ENCODE data around the gene SPAG17. TPM values are rescaled to one million over a fixed set of nuclear protein-coding genes. Genes with fewer than 3 reads are reported as not detected.

SPAG17 gene
- total and polyA plus RNA-seq, 2 of the 4 experiments (the other 2 are of a cell fraction) = 0.10 TPM; not detected in 1

DNA sequence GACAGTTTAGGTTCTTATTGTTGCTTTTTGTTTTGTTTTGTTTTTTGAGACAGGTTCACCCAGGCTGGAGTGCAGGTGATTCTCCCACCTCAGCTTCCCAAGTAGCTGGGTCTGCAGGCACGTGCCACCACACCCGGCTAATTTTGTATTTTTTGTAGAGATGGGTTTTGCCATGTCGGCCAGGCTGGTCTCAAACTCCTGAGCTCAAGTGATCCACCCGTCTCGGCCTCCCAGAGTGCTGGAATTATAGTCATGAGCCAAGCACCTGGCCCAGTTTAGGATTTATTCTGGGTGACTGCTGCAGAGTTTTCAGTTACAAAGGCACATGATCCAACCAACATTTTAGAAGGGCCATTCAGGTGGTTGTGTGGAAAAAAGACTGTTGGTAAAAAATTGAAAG, 102.0 kb downstream of the SPAG17 start:
- Histone ChIP-seq H2AK5ac (ENCODE audit: low read depth, low read length) (no peak overlapping the region), H4K8ac (ENCODE audit: low read depth in 2 of 2, low read length in 2 of 2) (no peak overlapping the region), H4K5ac (ENCODE audit: low read depth, low read length) (no peak overlapping the region), H3K36me3 (ENCODE audit: control insufficient read depth, insufficient read depth, low read length) (no peaks in the 10 kb centered on the region), H3K9me1 (ENCODE audit: insufficient read depth, low read length) (no peaks in the 10 kb centered on the region), H3K4me1 (ENCODE audit: control insufficient read depth, insufficient read depth, low read length) (no peaks in the 10 kb centered on the region), H2BK5ac (ENCODE audit: low read depth, low read length, poor library complexity, severe bottlenecking) (no peak overlapping the region), H4K91ac (ENCODE audit: insufficient read depth, low read depth, low read length) (no peak overlapping the region), H3K4me2 (ENCODE audit: low read depth, low read length) (no peak overlapping the region), H3K14ac (replicated peaks; ENCODE audit: low read depth, low read length) (no peak overlapping the region), H3K18ac (ENCODE audit: low read depth, low read length) (no peak overlapping the region), H2AFZ (replicated peaks; ENCODE audit: low read length, poor library complexity) (no peak overlapping the region), H3K9me3 (ENCODE audit: control insufficient read depth, insufficient read depth, low read length) (no peaks in the 10 kb centered on the region), H3K56ac (ENCODE audit: extremely low read depth, insufficient read depth, low read length) (no peak overlapping the region), H2BK20ac (ENCODE audit: low read depth, low read length) (no peak overlapping the region), H3K27me3 (ENCODE audit: control insufficient read depth, insufficient read depth, low read length) (peaks cover 5% of the 10 kb centered on the region), H3K4ac (ENCODE audit: low read depth, low read length) (no peak overlapping the region), H3K4me3 (ENCODE audit: insufficient read depth, low read depth, low read length) (no peak overlapping the region), H3K27ac (ENCODE audit: insufficient read depth, low read length) (no peak overlapping the region), H4K20me1 (ENCODE audit: insufficient read depth, low read length) (no peaks in the 10 kb centered on the region), H2BK120ac (ENCODE audit: low read depth, low read length) (no peak overlapping the region), H2BK15ac (ENCODE audit: low read depth, low read length) (no peak overlapping the region), H3K23ac (ENCODE audit: low read depth, low read length) (no peak overlapping the region), H2AK9ac (replicated peaks; ENCODE audit: low read depth, low read length, poor library complexity) (no peak overlapping the region), H3K9ac (ENCODE audit: low read depth, low read length) (no peak overlapping the region), H3K79me1 (ENCODE audit: low read depth in 1 of 2, low read length in 2 of 2) (no peaks in the 10 kb centered on the region)
- intact Hi-C loops (cut with micrococcal nuclease) (no loop called here), in situ Hi-C loops (cut with MboI; ENCODE audit: low sequenced_read_pairs) (no loop called here), dilution Hi-C loops (cut with HindIII; ENCODE audit: low sequenced_read_pairs, unreplicated experiment) (no loop called here)
- WGBS, 2 experiments (ENCODE audit: extremely low coverage in 2 of 2, insufficient read length in 1 of 2) = 74% methylated on average over 3 of the region's 5 CpGs; no CpG with 5 or more reads in 1 of the 2 experiments
- ChIA-PET CTCF (no interaction called here), POLR2A (ENCODE audit: unreplicated experiment) (no interaction called here)
- DNase-seq = no peak
- ATAC-seq (ENCODE audit: low read depth) = no peak
- no TSS peak for BruUV-seq (replicated peaks)
- TF ChIP-seq FOS (IDR thresholded peaks at IDR 0.05; ENCODE audit: low read depth, low read length) = no peak
- no peak for TF ChIP-seq USF2 (IDR thresholded peaks at IDR 0.05; ENCODE audit: low read depth, low read length)
- TF ChIP-seq RFX5 (IDR thresholded peaks at IDR 0.05; ENCODE audit: low read depth, low read length) = no peak
- no peak for TF ChIP-seq CTCF (conservative IDR thresholded peaks at IDR 0.05; ENCODE audit: low read depth, low read length)
- no peak for TF ChIP-seq CEBPB (IDR thresholded peaks at IDR 0.05; ENCODE audit: low read depth, low read length)
- TF ChIP-seq SMC3 (IDR thresholded peaks at IDR 0.05; ENCODE audit: low read depth, low read length) = no peak
- TF ChIP-seq MAFK (IDR thresholded peaks at IDR 0.05; ENCODE audit: low read depth, low read length) = no peak
- no peak for TF ChIP-seq POLR2A (IDR thresholded peaks at IDR 0.05; ENCODE audit: low read depth, low read length)
- no peak for TF ChIP-seq ELK1 (IDR thresholded peaks at IDR 0.05; ENCODE audit: borderline replicate concordance, low read depth, low read length)
- TF ChIP-seq NFE2L2 (IDR thresholded peaks at IDR 0.05; ENCODE audit: low read depth, low read length) = no peak
- no peak for TF ChIP-seq MAZ (IDR thresholded peaks at IDR 0.05; ENCODE audit: borderline replicate concordance, low read depth, low read length)
- TF ChIP-seq RCOR1 (IDR thresholded peaks at IDR 0.05; ENCODE audit: insufficient replicate concordance, low read length) = no peak
- no peak for TF ChIP-seq BHLHE40 (IDR thresholded peaks at IDR 0.05; ENCODE audit: low read depth, low read length)
- no peak for TF ChIP-seq RAD21 (IDR thresholded peaks at IDR 0.05; ENCODE audit: low read length)
- no peak for TF ChIP-seq CHD1 (IDR thresholded peaks at IDR 0.05; ENCODE audit: low read depth, low read length)
- no peak for TF ChIP-seq MXI1 (IDR thresholded peaks at IDR 0.05; ENCODE audit: borderline replicate concordance, low read depth, low read length)

Measured in IMR-90 (cell line).